K562 (cell line): ENCODE data around the gene CUL9. TPM values are rescaled to one million over a fixed set of nuclear protein-coding genes. Genes with fewer than 3 reads are reported as not detected.

Source experiments
- FOXA3 ChIP-seq, 2 experiments: fragments of 450-650 bp in 1 of 2; sonication (generic) in 1 of 2; formaldehyde crosslinking; IDR thresholded peaks in 1 of 2; conservative IDR thresholded peaks in 1 of 2; 2 replicates each; pipeline versions ENCODE4 v1.4.0 to v1.8.0; 2020 to 2022; ENCODE audit warnings: mild to moderate bottlenecking in 2 of 2, missing genetic modification reagents in 1 of 2
- FOXP1 ChIP-seq: sonication (generic); formaldehyde crosslinking; IDR thresholded peaks from 2 replicates; pipeline ENCODE4 v1.8.0; 2022; ENCODE audit warnings: mild to moderate bottlenecking, missing genetic modification reagents
- GABPA ChIP-seq: fragments of 200-800 bp; sonication (Bioruptor generic); conservative IDR thresholded peaks from 2 replicates; pipeline ENCODE4 v1.6.1; 2016; ENCODE audit warnings: low read depth, missing genetic modification characterization, missing compliant biosample characterization
- GTF2F1 ChIP-seq: IDR thresholded peaks from 2 replicates; pipeline ENCODE4 v1.6.1; 2011; ENCODE audit warnings: low read depth, low read length, improper control_type of control experiment
- KAT7 ChIP-seq: sonication (generic); formaldehyde crosslinking; IDR thresholded peaks from 2 replicates; pipeline ENCODE4 v1.8.0; 2022; ENCODE audit warnings: missing genetic modification reagents, mild to moderate bottlenecking, borderline replicate concordance
- KLF10 ChIP-seq: fragments of 250-450 bp; sonication (Bioruptor Pico); IDR thresholded peaks from 2 replicates; pipeline ENCODE4 v1.6.1; 2021; ENCODE audit warnings: matching md5 sums
- LCOR ChIP-seq: sonication (generic); formaldehyde crosslinking; IDR thresholded peaks from 2 replicates; pipeline ENCODE4 v1.8.0; 2022; ENCODE audit warnings: mild to moderate bottlenecking, missing genetic modification reagents
- MAX ChIP-seq: sonication (generic); formaldehyde crosslinking; IDR thresholded peaks from 2 replicates; pipeline ENCODE4 v1.9.0; 2022; ENCODE audit warnings: mild to moderate bottlenecking, missing genetic modification reagents
- MXI1 ChIP-seq: IDR thresholded peaks from 2 replicates; pipeline ENCODE4 v1.6.1; 2011; ENCODE audit warnings: low read depth, mild to moderate bottlenecking, improper control_type of control experiment, low read length
- PML ChIP-seq: IDR thresholded peaks from 2 replicates; pipeline ENCODE4 v1.6.1; 2012; ENCODE audit warnings: low read length, inconsistent platforms
- RFX7 ChIP-seq: fragments of 250-450 bp; sonication (Bioruptor Pico); IDR thresholded peaks from 2 replicates; pipeline ENCODE4 v1.5.1; 2021; ENCODE audit warnings: mild to moderate bottlenecking
- SAP30 ChIP-seq: fragments of 200-600 bp; sonication (generic); IDR thresholded peaks from 2 replicates; pipeline ENCODE4 v1.6.1; 2012; ENCODE audit warnings: borderline replicate concordance, low read depth, mild to moderate bottlenecking, moderate library complexity, low read length, control low read depth, inconsistent platforms; ENCODE audit not compliant: insufficient read depth, poor library complexity, severe bottlenecking
- TFAP4 ChIP-seq: sonication (generic); formaldehyde crosslinking; IDR thresholded peaks from 2 replicates; pipeline ENCODE4 v1.8.0; 2022; ENCODE audit warnings: missing genetic modification reagents, mild to moderate bottlenecking, moderate library complexity, borderline replicate concordance
- TOE1 ChIP-seq, 2 experiments: fragments of 450-650 bp in 1 of 2; sonication (generic) in 1 of 2; formaldehyde crosslinking in 1 of 2; IDR thresholded peaks; 2 replicates each; pipeline versions ENCODE4 v1.7.1 to v1.8.0; 2016 to 2022; ENCODE audit warnings: borderline replicate concordance in 2 of 2, mild to moderate bottlenecking in 2 of 2, antibody characterized with exemption in 1 of 2, inconsistent platforms in 1 of 2, low read depth in 1 of 2, missing genetic modification reagents in 1 of 2, moderate library complexity in 1 of 2
- VEZF1 ChIP-seq: fragments of 200-800 bp; sonication (Bioruptor generic); IDR thresholded peaks from 2 replicates; pipeline ENCODE4 v1.6.1; 2017; ENCODE audit warnings: missing genetic modification characterization, missing compliant biosample characterization
- YY1 ChIP-seq, 3 experiments: IDR thresholded peaks; 2 replicates each; pipeline ENCODE4 v1.6.1; 2011; ENCODE audit warnings: low read length in 2 of 3, mild to moderate bottlenecking in 2 of 3, moderate library complexity in 2 of 3, borderline replicate concordance in 1 of 3, control low read depth in 1 of 3, low read depth in 1 of 3; ENCODE audit not compliant: insufficient read depth in 3 of 3, insufficient replicate concordance in 2 of 3, control insufficient read depth in 1 of 3, insufficient read length in 1 of 3; ENCODE audit errors: extremely low read depth in 1 of 3
- ZBTB1 ChIP-seq: sonication (generic); formaldehyde crosslinking; IDR thresholded peaks from 2 replicates; pipeline ENCODE4 v1.8.1; 2023; ENCODE audit warnings: missing genetic modification reagents, low read depth, mild to moderate bottlenecking, borderline replicate concordance
- ZBTB34 ChIP-seq: fragments of 250-450 bp; sonication (Bioruptor Pico); IDR thresholded peaks from 2 replicates; pipeline ENCODE4 v1.8.0; 2021; ENCODE audit warnings: mild to moderate bottlenecking, moderate library complexity
- ZEB2 ChIP-seq: fragments of 450-650 bp; IDR thresholded peaks from 2 replicates; pipeline ENCODE4 v1.6.1; 2016
- ZNF311 ChIP-seq: fragments of 250-450 bp; sonication (Bioruptor Pico); IDR thresholded peaks from 2 replicates; pipeline ENCODE4 v1.4.0; 2020; ENCODE audit warnings: mild to moderate bottlenecking, moderate library complexity
- ZNF764 ChIP-seq: fragments of 250-450 bp; sonication (Bioruptor Pico); IDR thresholded peaks from 2 replicates; pipeline ENCODE4 v1.4.0; 2020; ENCODE audit warnings: low read depth, mild to moderate bottlenecking, moderate library complexity
- polyA plus RNA-seq, 8 experiments: library from polyadenylated mRNA; depleted of rRNA in 4 of 8; stranded (reverse) in 5 of 8; unstranded in 3 of 8; fragments of >200 nt; fragmentation: Nextera tagmentation in 2 of 8; fragmentation: Illumina TruSeq in 1 of 8; extraction: Ambion mirVana in 2 of 8; extraction: Trizol in 1 of 8; gene quantifications; 2 replicates each; pipeline versions ENCODE4 v1.2.1 to v1.2.3, GENCODE V29; 2011 to 2014; ENCODE audit warnings: inconsistent platforms in 1 of 8, missing spikeins in 1 of 8
- total RNA-seq, 7 experiments: library from RNA; depleted of rRNA in 6 of 7; stranded (reverse); fragments of >200 nt in 6 of 7; fragmentation: Illumina TruSeq in 2 of 7; extraction: Trizol in 2 of 7; gene quantifications; 2 replicates each; pipeline versions ENCODE4 v1.2.1 to v1.2.3, GENCODE V29; 2011 to 2021; ENCODE audit warnings: low replicate concordance in 1 of 7

Gene CUL9
- total and polyA plus RNA-seq, 9 of the 15 experiments (the other 6 are each of a cell fraction or from before 2014, with no cell fraction given), result 0.50 to 20.7 (median 6.6) TPM

- TF ChIP-seq YY1 (IDR thresholded peaks at IDR 0.05; ENCODE audit: borderline replicate concordance in 1 of 3, control insufficient read depth in 1 of 3, extremely low read depth in 1 of 3, insufficient read depth in 3 of 3, insufficient read length in 1 of 3, insufficient replicate concordance in 2 of 3, low read depth in 1 of 3, low read length in 2 of 3) (peak in 1 of 3 experiments; percentile 49), SAP30 (peak; percentile 44), GABPA (tag) (0 out of 2 replicates have a peak, but pooled peaks have one; percentile 3), TFAP4 (CRISPR knock-in tag) (peak; percentile 1; the same call in 1 of the 2 replicates), ZNF764 (CRISPR knock-in tag) (no peak), RFX7 (CRISPR knock-in tag) (no peak), ZBTB34 (no peak), PML (peak; percentile 24; the same call in 1 of the 2 replicates), ZBTB1 (CRISPR knock-in tag) (peak; percentile 54; the same call in 1 of the 2 replicates), LCOR (CRISPR knock-in tag) (peak; percentile 36; the same call in 1 of the 2 replicates), MXI1 (no peak), ZEB2 (peak; percentile 60; the same call in 1 of the 2 replicates), FOXP1 (CRISPR knock-in tag) (0 out of 2 replicates have a peak, but pooled peaks have one; percentile 41), MAX (CRISPR knock-in tag) (peak; percentile 59), FOXA3 (CRISPR knock-in tag; conservative IDR thresholded peaks at IDR 0.05 in 1 of 2, IDR thresholded peaks at IDR 0.05 in 1 of 2) (no peak), KAT7 (CRISPR knock-in tag) (peak; percentile 6; the same call in 1 of the 2 replicates), VEZF1 (CRISPR knock-in tag) (peak; percentile 96), GTF2F1 (0 out of 2 replicates have a peak, but pooled peaks have one; percentile 28), TOE1 (IDR thresholded peaks at IDR 0.05; ENCODE audit: borderline replicate concordance) (0 out of 2 replicates have a peak, but pooled peaks have one; percentile 42), TOE1 (CRISPR knock-in tag; IDR thresholded peaks at IDR 0.05; ENCODE audit: borderline replicate concordance, low read depth) (no peak), ZNF311 (CRISPR knock-in tag) (no peak), KLF10 (CRISPR knock-in tag) (no peak)
Observed at GRCh38 chr6:43172104-43173007, 9.6 kb upstream of the CUL9 start (continued).
